Stimulated activated CD4-positive, alpha-beta T cell treated with anti-CD3 and anti-CD28 coated beads, Interleukin-2, amount 100 ng/mL, for 4 hours (primary cell): ENCODE measurements around the gene HES3.

ENCODE experiments used
- DNase-seq: peaks from one replicate; pipeline ENCODE4 v3.0.0-alpha.2; 2020; ENCODE audit warnings: low read depth

The HES3 gene

GRCh38 chr1:6243993-6244392 is at the start of gene HES3:
Gene HES3, plus strand, starts transcription at chr1:6244179. Its CDS starts 187 bp downstream, at chr1:6244366.
- no peak for DNase-seq

GRCh38 chr1:6197746-6198427 is 46.1 kb upstream of the HES3 start:
- no peak for DNase-seq

GRCh38 chr1:6198646-6199297 is 45.2 kb upstream of the HES3 start:
- no peak for DNase-seq

GRCh38 chr1:6199298-6200187 is 44.4 kb upstream of the HES3 start, which contains the start of gene RPL22:
Gene RPL22, minus strand, starts transcription at chr1:6199595. Its CDS starts 22 bp downstream, at chr1:6199573.
- peak; percentile 95 for DNase-seq

GRCh38 chr1:6200188-6200809 is 43.7 kb upstream of the HES3 start:
- DNase-seq = no peak

GRCh38 chr1:6202256-6202655 is 41.7 kb upstream of the HES3 start:
- no peak for DNase-seq

GRCh38 chr1:6205849-6206519 is 38.0 kb upstream of the HES3 start, which contains the start of gene RNF207:
Gene RNF207, plus strand, starts transcription at chr1:6206119. Its CDS starts 417 bp downstream, at chr1:6206536.
- DNase-seq = peak; percentile 46

- DNase-seq = no peak
Measured at GRCh38 chr1:6206520-6206855, 37.5 kb upstream of the HES3 start.

- DNase-seq = no peak
Measured at GRCh38 chr1:6207075-6207885, 36.7 kb upstream of the HES3 start.

GRCh38 chr1:6207921-6208320 is 36.1 kb upstream of the HES3 start:
- DNase-seq = no peak

- no peak for DNase-seq
Measured at GRCh38 chr1:6208723-6209660, 35.0 kb upstream of the HES3 start.

- DNase-seq = no peak
Measured at GRCh38 chr1:6209661-6210580, 34.1 kb upstream of the HES3 start.

- DNase-seq = no peak
Measured at GRCh38 chr1:6210591-6211355, 33.2 kb upstream of the HES3 start.

- DNase-seq = no peak
Measured at GRCh38 chr1:6211731-6212130, 32.2 kb upstream of the HES3 start.

- DNase-seq = no peak
Measured at GRCh38 chr1:6212193-6212959, 31.6 kb upstream of the HES3 start.

GRCh38 chr1:6218375-6219164 is 25.4 kb upstream of the HES3 start:
- no peak for DNase-seq
